Choroid plexus epithelial cell (primary cell): ENCODE results near the gene CNNM4.

ENCODE experiments used
- DNase-seq: peaks from one replicate; pipeline ENCODE4 v3.0.0-alpha.2; 2010; ENCODE audit warnings: low read depth
- H3K4me3 ChIP-seq: 2 replicates; pipeline ENCODE4 v1.5.1; 2011; ENCODE audit warnings: low read depth, mild to moderate bottlenecking, control low read depth, low read length, moderate library complexity
- TF ChIP-seq, protein P1 (sequence below): conservative IDR thresholded peaks from 2 replicates; pipeline ENCODE4 v1.5.1; 2011; ENCODE audit warnings: low read depth, mild to moderate bottlenecking, control low read depth, inconsistent platforms, low read length, moderate library complexity

Gene CNNM4

DNA sequence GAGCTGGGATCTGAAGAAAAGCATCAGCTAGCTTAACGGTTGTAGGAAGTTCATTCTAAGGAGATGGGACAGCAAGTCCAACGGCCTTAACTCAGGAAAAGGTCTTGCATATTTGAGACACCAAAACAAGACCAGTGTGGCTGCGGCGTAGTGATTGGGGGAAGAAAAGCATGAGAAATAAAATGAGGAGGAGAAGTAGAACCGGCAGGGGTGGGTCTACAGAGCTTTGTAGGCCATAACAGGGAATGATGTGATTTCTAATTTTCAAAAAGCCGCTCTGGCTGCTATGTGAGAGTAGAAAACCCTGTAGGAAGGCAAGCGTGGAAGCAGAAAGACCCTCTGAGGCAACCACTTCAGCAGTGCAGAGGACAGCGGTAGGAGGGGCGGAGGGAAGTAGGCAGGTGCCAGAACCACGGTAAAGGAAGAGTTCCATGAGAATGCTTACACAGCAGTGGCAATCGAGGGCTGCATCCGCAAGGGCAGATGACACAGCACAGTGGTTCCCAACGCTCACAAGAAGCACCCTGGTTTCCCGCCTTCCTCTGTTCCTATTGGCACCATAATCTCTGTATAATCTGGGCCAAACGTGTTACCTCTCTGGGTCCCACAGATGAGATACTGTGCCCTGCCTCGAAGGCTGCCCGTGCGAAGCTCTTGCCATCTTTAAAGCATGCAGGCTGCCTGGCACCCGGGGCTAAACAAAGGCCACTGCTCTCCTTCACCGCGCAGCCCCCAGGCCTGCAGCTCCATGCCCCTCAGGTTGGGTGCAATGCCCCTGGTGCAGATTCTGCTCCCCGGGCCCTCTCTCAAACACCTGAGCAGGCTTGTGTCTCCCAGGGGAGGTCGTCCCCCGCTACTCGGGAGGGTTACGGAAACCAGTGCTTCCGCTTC lies 96.3 kb downstream of the CNNM4 start:
- peak; percentile 24 for DNase-seq
- TF ChIP-seq, protein P1, sequence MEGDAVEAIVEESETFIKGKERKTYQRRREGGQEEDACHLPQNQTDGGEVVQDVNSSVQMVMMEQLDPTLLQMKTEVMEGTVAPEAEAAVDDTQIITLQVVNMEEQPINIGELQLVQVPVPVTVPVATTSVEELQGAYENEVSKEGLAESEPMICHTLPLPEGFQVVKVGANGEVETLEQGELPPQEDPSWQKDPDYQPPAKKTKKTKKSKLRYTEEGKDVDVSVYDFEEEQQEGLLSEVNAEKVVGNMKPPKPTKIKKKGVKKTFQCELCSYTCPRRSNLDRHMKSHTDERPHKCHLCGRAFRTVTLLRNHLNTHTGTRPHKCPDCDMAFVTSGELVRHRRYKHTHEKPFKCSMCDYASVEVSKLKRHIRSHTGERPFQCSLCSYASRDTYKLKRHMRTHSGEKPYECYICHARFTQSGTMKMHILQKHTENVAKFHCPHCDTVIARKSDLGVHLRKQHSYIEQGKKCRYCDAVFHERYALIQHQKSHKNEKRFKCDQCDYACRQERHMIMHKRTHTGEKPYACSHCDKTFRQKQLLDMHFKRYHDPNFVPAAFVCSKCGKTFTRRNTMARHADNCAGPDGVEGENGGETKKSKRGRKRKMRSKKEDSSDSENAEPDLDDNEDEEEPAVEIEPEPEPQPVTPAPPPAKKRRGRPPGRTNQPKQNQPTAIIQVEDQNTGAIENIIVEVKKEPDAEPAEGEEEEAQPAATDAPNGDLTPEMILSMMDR = no peak
- H3K4me3 ChIP-seq = peak overlapping the region; percentile 76

DNA sequence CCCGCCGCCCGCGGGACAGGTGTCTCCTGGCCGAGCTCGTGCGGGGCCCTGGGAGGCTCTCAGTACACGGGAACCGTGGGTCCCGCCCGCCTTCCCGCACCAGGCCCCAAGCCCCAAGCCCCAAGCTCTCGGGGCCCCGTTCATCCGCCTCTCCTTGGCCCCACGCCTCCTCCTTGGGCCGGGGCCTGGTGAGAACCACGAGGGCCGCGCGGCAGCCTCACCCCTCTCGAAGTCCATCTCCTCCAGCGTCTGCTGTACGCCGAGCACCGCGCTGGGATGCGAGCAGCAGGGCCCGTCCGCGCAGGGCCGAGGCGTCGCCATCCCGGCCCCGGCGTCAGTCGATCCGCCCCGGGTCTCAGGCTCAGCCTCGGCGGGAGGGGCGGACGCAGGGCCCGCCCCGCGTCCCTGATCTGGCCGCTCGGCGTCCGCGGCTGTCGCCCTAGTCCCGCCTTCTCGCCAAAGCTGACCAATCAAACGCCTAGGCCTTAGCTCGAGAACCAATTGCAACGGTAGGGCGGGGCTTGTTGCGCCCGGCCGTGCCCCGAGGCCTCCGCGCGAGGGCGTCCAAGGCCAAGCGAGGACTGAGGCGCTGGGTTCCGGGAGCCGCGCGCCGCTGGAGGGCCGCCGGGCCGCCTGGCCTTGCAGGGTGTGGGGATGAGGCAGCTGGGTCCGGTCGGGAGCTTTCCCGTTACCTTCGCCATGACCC lies 97.1 kb downstream of the CNNM4 start, which contains the start of gene ANKRD39:
TSS of gene ANKRD39 (minus strand) at position 350 of the 706 bp plus-strand sequence. CDS start at position 321, 29 bp downstream.
- peak; percentile 99 for DNase-seq
- H3K4me3 ChIP-seq = peak within 1 kb of the TSS; percentile 76
- TF ChIP-seq, protein P1 = peak; percentile 61

DNA sequence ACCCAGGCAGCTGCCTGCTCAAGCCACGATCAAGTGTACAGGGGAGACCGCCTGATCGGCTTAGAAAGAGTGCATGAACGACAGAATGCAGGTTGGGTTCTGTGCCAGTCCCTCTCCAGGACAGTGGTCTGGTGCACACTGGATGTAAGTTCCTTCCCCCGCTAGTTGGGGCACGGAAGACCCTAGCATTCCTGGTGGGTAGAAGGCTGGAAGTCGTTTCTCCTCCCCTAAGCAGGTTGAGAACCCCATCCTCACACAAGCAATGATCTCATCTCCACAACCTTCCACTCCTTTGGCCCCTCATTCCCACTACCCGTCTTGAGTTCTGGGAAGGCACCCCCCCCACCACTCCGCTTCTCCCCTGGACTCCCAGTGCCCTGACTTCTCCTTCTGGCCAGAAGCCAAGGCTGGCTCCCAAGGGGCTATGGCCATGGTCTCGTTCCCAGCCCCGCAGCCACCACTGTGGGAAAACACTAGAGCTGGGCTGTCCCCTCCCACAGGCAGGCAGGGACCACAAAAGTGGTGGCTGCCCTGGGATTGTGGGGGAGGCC lies 98.5 kb downstream of the CNNM4 start:
- TF ChIP-seq, protein P1 = no peak
- H3K4me3 ChIP-seq = no peak overlapping the region
- DNase-seq = no peak

DNA sequence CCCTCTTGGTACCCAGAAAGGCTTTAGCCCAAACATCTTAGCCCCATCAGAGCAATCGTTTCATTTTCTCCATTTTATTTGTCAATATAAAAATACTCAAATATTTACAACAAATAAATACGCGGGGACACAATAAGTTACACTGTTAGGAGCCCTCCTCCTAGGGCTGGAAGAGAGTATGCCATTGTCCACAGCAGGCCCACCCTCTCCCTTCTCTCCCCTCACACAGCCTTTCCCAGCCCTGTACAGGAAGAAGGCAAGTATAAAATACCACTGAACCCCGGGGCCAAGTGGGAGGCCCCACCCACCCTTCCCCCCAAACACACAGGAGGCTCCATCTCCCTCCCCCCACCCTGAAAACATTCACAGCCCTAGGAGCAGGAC lies 99.0 kb downstream of the CNNM4 start:
- no peak for DNase-seq
- H3K4me3 ChIP-seq = no peak overlapping the region
- TF ChIP-seq, protein P1 = no peak

DNA sequence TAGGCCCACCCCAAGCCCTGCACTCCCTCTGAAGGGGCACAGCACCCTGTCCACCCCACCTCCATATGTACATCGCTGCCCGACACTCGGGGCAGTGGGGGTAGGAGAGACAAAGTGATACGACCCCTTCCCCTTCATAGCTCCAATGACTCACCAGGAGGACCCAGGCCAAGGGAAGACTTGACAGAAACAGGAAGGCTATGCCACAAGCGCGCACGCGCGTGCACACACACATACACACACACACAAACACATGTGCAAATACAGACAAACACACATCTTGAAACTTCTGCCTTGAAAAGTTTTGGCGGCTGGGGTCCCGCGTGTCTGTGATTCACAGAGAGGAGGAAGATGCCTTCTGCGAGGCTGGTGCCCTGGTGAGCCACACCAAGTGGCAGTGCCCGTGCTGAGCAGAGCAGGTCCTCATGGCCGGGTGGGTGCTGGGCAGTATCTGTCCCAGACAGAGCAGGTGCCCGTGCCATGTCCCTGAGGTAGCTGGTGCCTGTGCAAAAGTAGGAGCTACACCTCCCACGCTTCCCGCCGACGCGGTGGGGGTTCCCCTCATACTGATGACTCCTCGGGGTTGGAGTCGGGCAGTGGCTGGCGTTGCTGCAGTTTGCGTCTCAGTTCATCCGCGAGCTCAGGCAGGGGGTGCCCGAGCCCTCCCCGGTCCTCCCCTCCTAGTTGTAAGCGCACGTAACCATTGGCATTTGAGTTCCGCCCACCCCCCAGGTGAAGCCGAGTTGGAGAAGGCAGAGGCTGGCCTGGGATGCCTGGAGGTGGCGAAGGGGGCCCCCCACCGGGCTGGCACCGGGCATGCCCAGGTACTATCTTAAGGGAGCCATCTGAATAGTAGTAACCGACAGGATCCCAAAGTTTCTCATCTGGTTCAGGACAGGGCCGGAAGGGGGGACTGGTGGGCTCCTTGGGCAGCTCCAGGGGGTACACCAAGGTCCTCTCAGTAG lies 99.6 kb downstream of the CNNM4 start:
- TF ChIP-seq, protein P1 = no peak
- no peak for DNase-seq
- no peak overlapping the region for H3K4me3 ChIP-seq

DNA sequence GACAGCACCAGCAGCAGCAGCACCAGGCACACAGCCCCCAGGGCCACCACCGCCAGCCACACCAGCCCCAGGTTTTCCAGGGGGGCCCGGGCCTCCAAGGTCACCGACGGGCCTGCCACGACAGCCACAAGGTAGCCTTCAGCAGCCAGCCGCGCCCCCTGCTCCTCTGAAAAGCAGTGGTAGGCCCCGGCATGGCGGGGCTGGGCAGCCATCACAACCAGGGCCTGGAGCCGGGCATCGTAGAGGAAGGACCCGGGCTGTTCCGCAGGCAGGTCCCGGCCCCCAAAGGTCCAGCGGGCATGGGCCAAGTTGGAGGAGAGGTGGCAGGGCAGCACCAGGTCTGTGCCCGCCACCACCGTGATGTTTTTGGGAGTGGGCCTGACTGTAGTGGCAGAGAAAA lies 100.4 kb downstream of the CNNM4 start:
- no peak overlapping the region for H3K4me3 ChIP-seq
- no peak for DNase-seq
- TF ChIP-seq, protein P1 = no peak
